OCI-LY1 (cell line): ENCODE measurements around the gene DHDH.

Experiments
- H2AFZ ChIP-seq: fragments of 200-600 bp; sonication (generic), shearing (Covaris generic); 2 replicates; pipeline ENCODE4 v1.6.0; 2014; ENCODE audit warnings: antibody characterized with exemption, mild to moderate bottlenecking, low read length
- H3F3A ChIP-seq: fragments of 200-600 bp; sonication (generic), shearing (Covaris generic); 2 replicates; pipeline ENCODE4 v1.6.0; 2014; ENCODE audit warnings: mild to moderate bottlenecking, antibody characterized with exemption, low read length, moderate library complexity; ENCODE audit not compliant: insufficient read depth
- H3K27ac ChIP-seq: fragments of 200-600 bp; sonication (generic); 2 replicates; pipeline ENCODE4 v1.5.1; 2014; ENCODE audit warnings: low read length, mixed run types, mild to moderate bottlenecking, low read depth; ENCODE audit not compliant: poor library complexity, severe bottlenecking
- H3K27me3 ChIP-seq: fragments of 200-600 bp; sonication (generic); 2 replicates; pipeline ENCODE4 v1.6.0; 2014; ENCODE audit warnings: antibody characterized with exemption, mild to moderate bottlenecking, low read length, moderate library complexity; ENCODE audit not compliant: insufficient read depth
- H3K36me3 ChIP-seq: fragments of 200-600 bp; sonication (generic); 2 replicates; pipeline ENCODE4 v1.6.1; 2014; ENCODE audit warnings: mild to moderate bottlenecking, antibody characterized with exemption, low read length, moderate library complexity, mixed read lengths; ENCODE audit not compliant: insufficient read depth
- H3K4me1 ChIP-seq: fragments of 200-600 bp; sonication (generic); 2 replicates; pipeline ENCODE4 v1.5.1; 2014; ENCODE audit warnings: mild to moderate bottlenecking, low read length, moderate library complexity; ENCODE audit not compliant: insufficient read depth, severe bottlenecking
- H3K4me2 ChIP-seq: fragments of 200-600 bp; sonication (generic), shearing (Covaris generic); 2 replicates; pipeline ENCODE4 v1.6.1; 2014; ENCODE audit warnings: low read length
- H3K4me3 ChIP-seq: fragments of 200-600 bp; sonication (generic); 2 replicates; pipeline ENCODE4 v1.5.1; 2014; ENCODE audit warnings: low read length, low read depth, mild to moderate bottlenecking, mixed read lengths; ENCODE audit not compliant: poor library complexity, severe bottlenecking
- H3K79me2 ChIP-seq: fragments of 200-600 bp; shearing (Covaris generic); 2 replicates; pipeline ENCODE4 v1.6.1; 2016; ENCODE audit warnings: mixed run types, low read length, mixed read lengths; ENCODE audit not compliant: insufficient read depth
- H3K9ac ChIP-seq: fragments of 200-600 bp; sonication (generic), shearing (Covaris generic); 2 replicates; pipeline ENCODE4 v1.6.1; 2014; ENCODE audit warnings: mild to moderate bottlenecking, low read length, mixed read lengths
- H3K9me2 ChIP-seq: fragments of 200-600 bp; sonication (generic), shearing (Covaris generic); 2 replicates; pipeline ENCODE4 v1.6.1; 2014; ENCODE audit warnings: low read depth, mild to moderate bottlenecking, low read length, mixed read lengths
- H3K9me3 ChIP-seq: fragments of 200-600 bp; shearing (Covaris generic); 2 replicates; pipeline ENCODE4 v1.6.1; 2014; ENCODE audit warnings: low read length, mixed read lengths
- H4K20me1 ChIP-seq: fragments of 200-600 bp; sonication (generic), shearing (Covaris generic); 2 replicates; pipeline ENCODE4 v1.6.0; 2016; ENCODE audit warnings: mild to moderate bottlenecking, low read length; ENCODE audit not compliant: insufficient read depth
- EZH2 ChIP-seq: fragments of 200-600 bp; sonication (generic), shearing (Covaris generic); IDR thresholded peaks from 2 replicates; pipeline ENCODE4 v1.8.0; 2017; ENCODE audit warnings: borderline replicate concordance, mixed run types, mild to moderate bottlenecking, antibody characterized with exemption, low read length, moderate library complexity, mixed read lengths
- TF ChIP-seq, protein P1 (sequence below): fragments of 200-600 bp; sonication (generic), shearing (Covaris generic); IDR thresholded peaks from 2 replicates; pipeline ENCODE4 v1.5.1; 2017; ENCODE audit warnings: mild to moderate bottlenecking, antibody characterized with exemption, low read length, moderate library complexity, mixed read lengths

Gene DHDH

DNA sequence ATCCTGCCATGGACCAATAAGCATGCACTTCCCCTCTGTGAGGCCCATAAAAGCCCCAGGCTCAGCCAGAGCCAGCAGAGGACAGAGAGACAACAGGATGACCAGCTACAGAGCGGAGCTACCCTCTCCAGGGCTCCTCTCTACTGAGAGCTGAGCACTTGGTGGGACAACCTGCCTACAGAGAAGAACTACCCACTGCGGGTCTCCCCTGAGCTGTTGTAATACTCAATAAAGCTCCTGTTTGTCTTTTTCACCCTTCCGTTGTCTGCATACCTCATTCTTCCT, 13.7 kb downstream of the DHDH start:
- no peaks in the 10 kb centered on the region for H3K4me1 ChIP-seq
- no peak for TF ChIP-seq EZH2
- TF ChIP-seq, protein P1, sequence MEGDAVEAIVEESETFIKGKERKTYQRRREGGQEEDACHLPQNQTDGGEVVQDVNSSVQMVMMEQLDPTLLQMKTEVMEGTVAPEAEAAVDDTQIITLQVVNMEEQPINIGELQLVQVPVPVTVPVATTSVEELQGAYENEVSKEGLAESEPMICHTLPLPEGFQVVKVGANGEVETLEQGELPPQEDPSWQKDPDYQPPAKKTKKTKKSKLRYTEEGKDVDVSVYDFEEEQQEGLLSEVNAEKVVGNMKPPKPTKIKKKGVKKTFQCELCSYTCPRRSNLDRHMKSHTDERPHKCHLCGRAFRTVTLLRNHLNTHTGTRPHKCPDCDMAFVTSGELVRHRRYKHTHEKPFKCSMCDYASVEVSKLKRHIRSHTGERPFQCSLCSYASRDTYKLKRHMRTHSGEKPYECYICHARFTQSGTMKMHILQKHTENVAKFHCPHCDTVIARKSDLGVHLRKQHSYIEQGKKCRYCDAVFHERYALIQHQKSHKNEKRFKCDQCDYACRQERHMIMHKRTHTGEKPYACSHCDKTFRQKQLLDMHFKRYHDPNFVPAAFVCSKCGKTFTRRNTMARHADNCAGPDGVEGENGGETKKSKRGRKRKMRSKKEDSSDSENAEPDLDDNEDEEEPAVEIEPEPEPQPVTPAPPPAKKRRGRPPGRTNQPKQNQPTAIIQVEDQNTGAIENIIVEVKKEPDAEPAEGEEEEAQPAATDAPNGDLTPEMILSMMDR = no peak
- no peaks in the 10 kb centered on the region for H4K20me1 ChIP-seq
- no peaks in the 10 kb centered on the region for H3K27me3 ChIP-seq
- H3K36me3 ChIP-seq = no peaks in the 10 kb centered on the region; the same call in 1 of the 2 replicates
- H3F3A ChIP-seq = no peaks in the 10 kb centered on the region
- peaks cover 10% of the 10 kb centered on the region for H3K9me3 ChIP-seq
- H2AFZ ChIP-seq = no peak overlapping the region
- no peak overlapping the region for H3K4me2 ChIP-seq
- H3K27ac ChIP-seq = no peak overlapping the region
- H3K79me2 ChIP-seq = no peaks in the 10 kb centered on the region
- no peaks in the 10 kb centered on the region for H3K9me2 ChIP-seq
- H3K4me3 ChIP-seq = no peak overlapping the region
- no peak overlapping the region for H3K9ac ChIP-seq

GRCh38 chr19:48950159-48950558, 16.7 kb downstream of the DHDH start:
- Histone ChIP-seq H3K4me2 (no peak overlapping the region), H4K20me1 (no peaks in the 10 kb centered on the region), H3K9ac (no peak overlapping the region), H3K9me2 (no peaks in the 10 kb centered on the region), H3K9me3 (peaks cover 10% of the 10 kb centered on the region), H3K27me3 (no peaks in the 10 kb centered on the region), H3K79me2 (no peaks in the 10 kb centered on the region), H3K27ac (no peak overlapping the region), H3K4me3 (no peak overlapping the region), H2AFZ (no peak overlapping the region), H3K4me1 (peaks cover 5% of the 10 kb centered on the region), H3K36me3 (no peaks in the 10 kb centered on the region; the same call in 1 of the 2 replicates), H3F3A (no peaks in the 10 kb centered on the region)
- TF ChIP-seq, protein P1 = no peak
- TF ChIP-seq EZH2 = no peak

DNA sequence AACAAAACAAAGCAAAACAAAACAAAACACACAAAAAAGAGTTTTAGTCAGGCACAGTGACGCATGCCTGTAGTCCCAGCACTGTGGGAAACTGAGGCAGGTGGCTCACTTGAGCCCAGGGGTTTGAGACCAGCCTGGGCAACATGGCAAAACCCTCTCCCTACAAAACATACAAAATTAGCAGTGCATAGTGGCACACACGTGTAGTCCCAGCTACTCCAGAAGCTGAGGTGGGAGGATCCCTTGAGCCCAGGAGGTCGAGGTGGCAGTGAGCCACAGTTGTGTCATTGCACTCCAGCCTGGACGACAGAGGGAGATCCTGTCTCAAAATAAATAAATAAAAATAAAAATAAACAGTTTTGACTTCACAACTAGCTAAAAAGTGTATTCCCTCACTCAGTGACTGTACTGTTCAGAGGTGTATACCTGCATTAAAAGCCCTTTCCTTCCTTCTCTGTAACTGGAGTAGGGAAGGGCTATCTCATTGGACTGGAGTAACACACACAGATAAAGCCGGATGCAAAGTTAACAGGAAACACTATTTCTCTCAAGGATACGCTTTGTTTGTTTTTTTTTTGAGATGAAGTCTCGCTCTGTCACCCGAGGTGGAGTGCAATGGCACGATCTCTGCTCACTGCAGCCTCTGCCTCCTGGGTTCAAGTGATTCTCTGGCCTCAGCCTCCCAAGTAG, 17.5 kb downstream of the DHDH start:
- Histone ChIP-seq H4K20me1 (no peaks in the 10 kb centered on the region), H2AFZ (no peak overlapping the region), H3K9me2 (no peaks in the 10 kb centered on the region), H3K4me3 (no peak overlapping the region), H3K4me1 (peaks cover 13% of the 10 kb centered on the region), H3K79me2 (no peaks in the 10 kb centered on the region), H3K27me3 (no peaks in the 10 kb centered on the region), H3K4me2 (no peak overlapping the region), H3K9me3 (peaks cover 10% of the 10 kb centered on the region), H3K9ac (no peak overlapping the region), H3F3A (no peaks in the 10 kb centered on the region), H3K36me3 (peaks cover 2% of the 10 kb centered on the region), H3K27ac (no peak overlapping the region)
- TF ChIP-seq, protein P1 = no peak
- TF ChIP-seq EZH2 = no peak
